K562 (cell line): ENCODE data around the gene IFT25. TPM values are rescaled to one million over a fixed set of nuclear protein-coding genes. Genes with fewer than 3 reads are reported as not detected.
A peak's percentile ranks its signal among the peaks of the same experiment; 100 is the strongest.

Experiments
- ELF2 ChIP-seq: fragments of 250-450 bp; sonication (Bioruptor Pico); IDR thresholded peaks from 2 replicates; pipeline ENCODE4 v1.5.0; 2021; ENCODE audit warnings: mild to moderate bottlenecking
- HMGN3 ChIP-seq: IDR thresholded peaks from 2 replicates; pipeline ENCODE4 v1.6.1; 2011; ENCODE audit warnings: borderline replicate concordance, low read depth, mild to moderate bottlenecking, mixed read lengths, low read length; ENCODE audit not compliant: insufficient read length; ENCODE audit errors: extremely low read depth
- KDM1A ChIP-seq, 2 experiments: fragments of 450-650 bp; IDR thresholded peaks; 2 replicates each; pipeline ENCODE4 v1.6.1; 2016; ENCODE audit warnings: mild to moderate bottlenecking in 2 of 2
- MIER1 ChIP-seq: fragments of 450-650 bp; IDR thresholded peaks from 2 replicates; pipeline ENCODE4 v1.6.1; 2016; ENCODE audit warnings: antibody characterized with exemption, mild to moderate bottlenecking, low read depth
- PHTF2 ChIP-seq: fragments of 250-450 bp; sonication (Bioruptor Pico); IDR thresholded peaks from 2 replicates; pipeline ENCODE4 v1.5.0; 2021; ENCODE audit warnings: mild to moderate bottlenecking
- RBM15 ChIP-seq: fragments of 200-400 bp; formaldehyde crosslinking; IDR thresholded peaks from 2 replicates; pipeline ENCODE4 v1.6.1; 2018; ENCODE audit warnings: mild to moderate bottlenecking, low read length, moderate library complexity; ENCODE audit not compliant: insufficient read depth
- RUNX1 ChIP-seq: sonication (generic); IDR thresholded peaks from 2 replicates; pipeline ENCODE4 v1.6.1; 2016; ENCODE audit warnings: antibody characterized with exemption, low read depth
- STAT5B ChIP-seq: fragments of 250-450 bp; sonication (Bioruptor Pico); IDR thresholded peaks from 2 replicates; pipeline ENCODE4 v1.8.0; 2021; ENCODE audit warnings: mild to moderate bottlenecking, inconsistent platforms
- ZC3H11A ChIP-seq: IDR thresholded peaks from 2 replicates; pipeline ENCODE4 v1.6.1; 2012; ENCODE audit warnings: low read depth, low read length, improper control_type of control experiment
- ZNF23 ChIP-seq: fragments of 250-450 bp; sonication (Bioruptor Pico); IDR thresholded peaks from 2 replicates; pipeline ENCODE4 v1.4.0; 2020; ENCODE audit warnings: mild to moderate bottlenecking
- ZNF316 ChIP-seq: fragments of 450-650 bp; IDR thresholded peaks from 2 replicates; pipeline ENCODE4 v1.6.1; 2016
- polyA plus RNA-seq, 8 experiments: library from polyadenylated mRNA; depleted of rRNA in 4 of 8; stranded (reverse) in 5 of 8; unstranded in 3 of 8; fragments of >200 nt; fragmentation: Nextera tagmentation in 2 of 8; fragmentation: Illumina TruSeq in 1 of 8; extraction: Ambion mirVana in 2 of 8; extraction: Trizol in 1 of 8; gene quantifications; 2 replicates each; pipeline versions ENCODE4 v1.2.1 to v1.2.3, GENCODE V29; 2011 to 2014; ENCODE audit warnings: inconsistent platforms in 1 of 8, missing spikeins in 1 of 8
- total RNA-seq, 7 experiments: library from RNA; depleted of rRNA in 6 of 7; stranded (reverse); fragments of >200 nt in 6 of 7; fragmentation: Illumina TruSeq in 2 of 7; extraction: Trizol in 2 of 7; gene quantifications; 2 replicates each; pipeline versions ENCODE4 v1.2.1 to v1.2.3, GENCODE V29; 2011 to 2021; ENCODE audit warnings: low replicate concordance in 1 of 7
- TF ChIP-seq, protein P1 (sequence below): fragments of 450-650 bp; IDR thresholded peaks from 2 replicates; pipeline ENCODE4 v1.6.1; 2016; ENCODE audit warnings: low read depth
- TF ChIP-seq, protein P2 (sequence below): fragments of 250-450 bp; sonication (Bioruptor Pico); IDR thresholded peaks from 2 replicates; pipeline ENCODE4 v1.8.0; 2021; ENCODE audit warnings: mild to moderate bottlenecking, moderate library complexity
- TF ChIP-seq, protein P3 (sequence below): fragments of 200-800 bp; sonication (Bioruptor generic); IDR thresholded peaks from 2 replicates; pipeline ENCODE4 v1.6.1; 2017; ENCODE audit warnings: missing genetic modification characterization, missing compliant biosample characterization
- TF ChIP-seq, protein P4 (sequence below): sonication (generic); formaldehyde crosslinking; IDR thresholded peaks from 2 replicates; pipeline ENCODE4 v1.9.0; 2022; ENCODE audit warnings: mild to moderate bottlenecking, missing genetic modification reagents

Gene IFT25
- total and polyA plus RNA-seq, 9 of the 15 experiments (the other 6 are each of a cell fraction or from before 2014, with no cell fraction given), result 93.6 to 209 (median 167) TPM

DNA sequence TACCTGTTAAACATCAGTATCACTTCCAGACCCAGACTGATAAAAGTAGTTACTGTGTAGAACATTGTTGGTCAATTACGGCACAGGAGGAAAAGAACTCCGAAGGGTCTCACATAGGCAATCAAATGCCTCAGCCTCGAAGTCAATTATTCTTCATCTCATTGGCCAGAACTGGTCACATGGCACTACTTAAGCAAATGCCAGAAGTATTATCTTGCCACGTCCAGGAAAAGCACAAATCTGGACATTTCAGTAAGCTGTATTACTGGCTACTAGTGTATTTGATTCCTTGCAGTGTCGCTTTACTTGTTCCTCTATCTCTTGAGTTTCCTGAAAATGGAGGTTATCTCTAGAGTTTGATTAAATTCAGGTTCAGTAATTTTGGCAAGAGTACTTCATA is 27.2 kb downstream of the IFT25 start (continued):
- TF ChIP-seq, protein P1, sequence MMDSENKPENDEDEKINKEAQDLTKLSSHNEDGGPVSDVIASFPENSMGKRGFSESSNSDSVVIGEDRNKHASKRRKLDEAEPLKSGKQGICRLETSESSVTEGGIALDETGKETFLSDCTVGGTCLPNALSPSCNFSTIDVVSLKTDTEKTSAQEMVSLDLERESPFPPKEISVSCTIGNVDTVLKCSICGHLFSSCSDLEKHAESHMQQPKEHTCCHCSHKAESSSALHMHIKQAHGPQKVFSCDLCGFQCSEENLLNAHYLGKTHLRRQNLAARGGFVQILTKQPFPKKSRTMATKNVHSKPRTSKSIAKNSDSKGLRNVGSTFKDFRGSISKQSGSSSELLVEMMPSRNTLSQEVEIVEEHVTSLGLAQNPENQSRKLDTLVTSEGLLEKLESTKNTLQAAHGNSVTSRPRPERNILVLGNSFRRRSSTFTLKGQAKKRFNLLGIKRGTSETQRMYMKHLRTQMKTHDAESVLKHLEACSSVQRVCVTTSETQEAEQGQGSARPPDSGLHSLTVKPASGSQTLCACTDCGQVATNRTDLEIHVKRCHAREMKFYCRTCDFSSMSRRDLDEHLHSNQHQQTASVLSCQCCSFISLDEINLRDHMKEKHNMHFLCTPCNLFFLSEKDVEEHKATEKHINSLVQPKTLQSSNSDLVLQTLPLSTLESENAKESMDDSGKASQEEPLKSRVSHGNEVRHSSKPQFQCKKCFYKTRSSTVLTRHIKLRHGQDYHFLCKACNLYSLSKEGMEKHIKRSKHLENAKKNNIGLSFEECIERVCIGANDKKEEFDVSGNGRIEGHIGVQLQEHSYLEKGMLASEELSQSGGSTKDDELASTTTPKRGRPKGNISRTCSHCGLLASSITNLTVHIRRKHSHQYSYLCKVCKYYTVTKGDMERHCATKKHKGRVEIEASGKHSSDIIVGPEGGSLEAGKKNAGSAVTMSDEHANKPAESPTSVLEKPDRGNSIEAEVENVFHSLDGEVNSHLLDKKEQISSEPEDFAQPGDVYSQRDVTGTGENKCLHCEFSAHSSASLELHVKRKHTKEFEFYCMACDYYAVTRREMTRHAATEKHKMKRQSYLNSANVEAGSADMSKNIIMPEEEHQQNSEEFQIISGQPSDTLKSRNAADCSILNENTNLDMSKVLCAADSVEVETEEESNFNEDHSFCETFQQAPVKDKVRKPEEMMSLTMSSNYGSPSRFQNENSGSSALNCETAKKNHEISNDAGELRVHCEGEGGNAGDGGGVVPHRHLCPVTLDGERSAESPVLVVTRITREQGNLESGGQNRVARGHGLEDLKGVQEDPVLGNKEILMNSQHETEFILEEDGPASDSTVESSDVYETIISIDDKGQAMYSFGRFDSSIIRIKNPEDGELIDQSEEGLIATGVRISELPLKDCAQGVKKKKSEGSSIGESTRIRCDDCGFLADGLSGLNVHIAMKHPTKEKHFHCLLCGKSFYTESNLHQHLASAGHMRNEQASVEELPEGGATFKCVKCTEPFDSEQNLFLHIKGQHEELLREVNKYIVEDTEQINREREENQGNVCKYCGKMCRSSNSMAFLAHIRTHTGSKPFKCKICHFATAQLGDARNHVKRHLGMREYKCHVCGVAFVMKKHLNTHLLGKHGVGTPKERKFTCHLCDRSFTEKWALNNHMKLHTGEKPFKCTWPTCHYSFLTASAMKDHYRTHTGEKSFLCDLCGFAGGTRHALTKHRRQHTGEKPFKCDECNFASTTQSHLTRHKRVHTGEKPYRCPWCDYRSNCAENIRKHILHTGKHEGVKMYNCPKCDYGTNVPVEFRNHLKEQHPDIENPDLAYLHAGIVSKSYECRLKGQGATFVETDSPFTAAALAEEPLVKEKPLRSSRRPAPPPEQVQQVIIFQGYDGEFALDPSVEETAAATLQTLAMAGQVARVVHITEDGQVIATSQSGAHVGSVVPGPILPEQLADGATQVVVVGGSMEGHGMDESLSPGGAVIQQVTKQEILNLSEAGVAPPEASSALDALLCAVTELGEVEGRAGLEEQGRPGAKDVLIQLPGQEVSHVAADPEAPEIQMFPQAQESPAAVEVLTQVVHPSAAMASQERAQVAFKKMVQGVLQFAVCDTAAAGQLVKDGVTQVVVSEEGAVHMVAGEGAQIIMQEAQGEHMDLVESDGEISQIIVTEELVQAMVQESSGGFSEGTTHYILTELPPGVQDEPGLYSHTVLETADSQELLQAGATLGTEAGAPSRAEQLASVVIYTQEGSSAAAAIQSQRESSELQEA, result no peak
- no peak for TF ChIP-seq MIER1
- TF ChIP-seq RBM15, result no peak
- no peak for TF ChIP-seq STAT5B
- peak; percentile 22 to 49; a peak in 2 of 4 replicates for TF ChIP-seq KDM1A (IDR thresholded peaks at IDR 0.05)
- no peak for TF ChIP-seq ZC3H11A
- TF ChIP-seq, protein P2, sequence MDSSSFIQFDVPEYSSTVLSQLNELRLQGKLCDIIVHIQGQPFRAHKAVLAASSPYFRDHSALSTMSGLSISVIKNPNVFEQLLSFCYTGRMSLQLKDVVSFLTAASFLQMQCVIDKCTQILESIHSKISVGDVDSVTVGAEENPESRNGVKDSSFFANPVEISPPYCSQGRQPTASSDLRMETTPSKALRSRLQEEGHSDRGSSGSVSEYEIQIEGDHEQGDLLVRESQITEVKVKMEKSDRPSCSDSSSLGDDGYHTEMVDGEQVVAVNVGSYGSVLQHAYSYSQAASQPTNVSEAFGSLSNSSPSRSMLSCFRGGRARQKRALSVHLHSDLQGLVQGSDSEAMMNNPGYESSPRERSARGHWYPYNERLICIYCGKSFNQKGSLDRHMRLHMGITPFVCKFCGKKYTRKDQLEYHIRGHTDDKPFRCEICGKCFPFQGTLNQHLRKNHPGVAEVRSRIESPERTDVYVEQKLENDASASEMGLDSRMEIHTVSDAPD (CRISPR knock-in tag), result no peak
- no peak for TF ChIP-seq ELF2 (CRISPR knock-in tag)
- no peak for TF ChIP-seq ZNF316
- TF ChIP-seq, protein P3, sequence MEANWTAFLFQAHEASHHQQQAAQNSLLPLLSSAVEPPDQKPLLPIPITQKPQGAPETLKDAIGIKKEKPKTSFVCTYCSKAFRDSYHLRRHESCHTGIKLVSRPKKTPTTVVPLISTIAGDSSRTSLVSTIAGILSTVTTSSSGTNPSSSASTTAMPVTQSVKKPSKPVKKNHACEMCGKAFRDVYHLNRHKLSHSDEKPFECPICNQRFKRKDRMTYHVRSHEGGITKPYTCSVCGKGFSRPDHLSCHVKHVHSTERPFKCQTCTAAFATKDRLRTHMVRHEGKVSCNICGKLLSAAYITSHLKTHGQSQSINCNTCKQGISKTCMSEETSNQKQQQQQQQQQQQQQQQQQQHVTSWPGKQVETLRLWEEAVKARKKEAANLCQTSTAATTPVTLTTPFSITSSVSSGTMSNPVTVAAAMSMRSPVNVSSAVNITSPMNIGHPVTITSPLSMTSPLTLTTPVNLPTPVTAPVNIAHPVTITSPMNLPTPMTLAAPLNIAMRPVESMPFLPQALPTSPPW (CRISPR knock-in tag), result no peak
- TF ChIP-seq ZNF23, result no peak
- TF ChIP-seq, protein P4, sequence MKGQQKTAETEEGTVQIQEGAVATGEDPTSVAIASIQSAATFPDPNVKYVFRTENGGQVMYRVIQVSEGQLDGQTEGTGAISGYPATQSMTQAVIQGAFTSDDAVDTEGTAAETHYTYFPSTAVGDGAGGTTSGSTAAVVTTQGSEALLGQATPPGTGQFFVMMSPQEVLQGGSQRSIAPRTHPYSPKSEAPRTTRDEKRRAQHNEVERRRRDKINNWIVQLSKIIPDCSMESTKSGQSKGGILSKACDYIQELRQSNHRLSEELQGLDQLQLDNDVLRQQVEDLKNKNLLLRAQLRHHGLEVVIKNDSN (CRISPR knock-in tag), result peak; percentile 80
- no peak for TF ChIP-seq PHTF2 (CRISPR knock-in tag)
- no peak for TF ChIP-seq RUNX1
- no peak for TF ChIP-seq HMGN3
